T-helper 2 cell treated with Interferon-gamma antibody and Interleukin-4, amounts not matched to agents 100 ng/mL and 5 ng/mL, for 36 hours (primary cell): ENCODE measurements around the gene PTH2R. TPM values are rescaled to one million over a fixed set of nuclear protein-coding genes. Genes with fewer than 3 reads are reported as not detected.

Experiments
- intact Hi-C: fragments of 100-400 bp; cut with micrococcal nuclease; formaldehyde crosslinking; loops from one replicate; pipeline ENCODE4 v1.15.1; 2023
- total RNA-seq: library from RNA; stranded (reverse); gene quantifications from 2 replicates; pipeline ENCODE4 v1.2.3, GENCODE V29; 2022

The PTH2R gene
- total RNA-seq, 1 donor from 2014 or later: 0.34 TPM

DNA sequence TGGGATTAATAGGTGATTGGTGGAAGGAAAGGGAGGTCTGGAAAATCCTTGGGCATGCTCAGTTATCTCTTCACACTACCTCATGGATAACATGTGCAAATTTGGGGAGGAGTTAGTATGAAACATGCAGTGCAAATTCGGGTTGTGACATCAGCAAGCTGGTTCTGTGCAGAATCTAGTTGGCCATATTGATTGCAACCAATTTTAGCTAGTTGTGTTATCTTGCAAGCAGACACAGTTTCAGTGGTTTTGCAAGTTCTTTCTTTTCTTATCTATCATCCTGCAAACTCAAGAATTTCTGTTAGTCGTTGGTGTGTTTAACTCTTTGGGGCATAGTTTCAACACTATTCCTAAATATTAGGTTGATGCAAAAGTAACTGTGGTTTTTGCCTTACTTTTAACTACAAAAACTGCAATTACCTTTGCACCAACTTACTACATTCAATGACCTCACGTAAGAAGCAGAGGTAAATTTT, 135.4 kb downstream of the PTH2R start:
- intact Hi-C loops: no loop called here

DNA sequence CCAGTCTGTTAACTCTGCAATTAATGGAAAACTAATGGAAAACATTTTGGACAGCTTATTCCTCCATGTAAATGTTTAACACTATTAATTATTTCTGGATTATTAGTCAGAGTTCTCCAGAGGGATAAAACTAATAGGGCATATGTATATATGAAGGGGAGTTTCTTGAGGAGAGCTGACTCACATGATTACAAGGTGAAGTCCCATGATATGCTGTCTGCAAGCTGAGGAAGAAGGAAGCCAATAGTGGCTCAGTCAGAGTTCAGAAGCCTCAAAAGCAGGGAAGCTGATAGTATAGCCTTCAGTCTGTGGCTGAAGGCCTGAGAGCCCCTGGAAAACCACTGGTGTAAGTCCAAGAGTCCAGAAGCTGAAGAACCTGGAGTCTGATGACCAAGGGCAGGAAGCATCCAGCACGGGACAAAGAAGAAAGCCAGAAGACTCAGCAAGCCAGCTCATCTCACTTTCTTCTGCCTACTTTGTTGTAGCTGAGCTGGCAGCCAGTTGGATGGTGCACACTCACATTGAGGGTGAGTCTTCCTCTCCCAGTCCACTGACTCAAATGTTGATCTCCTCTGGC, 136.0 kb downstream of the PTH2R start:
- intact Hi-C loops: no loop called here

Other genes with a start within 250 kb of the PTH2R start
- not detected in 2 replicates for gene CRYGA, start 243.2 kb upstream of the PTH2R start, total RNA-seq
- not detected in 2 replicates for gene C2orf80, start 216.8 kb upstream of the PTH2R start, total RNA-seq
- 27.2 and 34.6 TPM in 2 replicates for gene IDH1, start 151.7 kb upstream of the PTH2R start, total RNA-seq
- gene PIKFYVE, start 140.5 kb upstream of the PTH2R start, total RNA-seq: 39.0 and 41.6 TPM in 2 replicates